Retinal pigment epithelial cell (primary cell): ENCODE measurements around the gene LRRC57.

Experiments used
- DNase-seq: peaks from one replicate; pipeline ENCODE4 v3.0.0-alpha.2; 2010; ENCODE audit warnings: low read depth
- H3K4me3 ChIP-seq: 2 replicates; pipeline ENCODE4 v1.5.1; 2011; ENCODE audit warnings: mild to moderate bottlenecking, low read length, control low read depth, moderate library complexity
- TF ChIP-seq, protein P1 (sequence below): conservative IDR thresholded peaks from 2 replicates; pipeline ENCODE4 v1.5.1; 2011; ENCODE audit warnings: low read depth, low read length, control low read depth, inconsistent platforms

LRRC57 gene

DNA sequence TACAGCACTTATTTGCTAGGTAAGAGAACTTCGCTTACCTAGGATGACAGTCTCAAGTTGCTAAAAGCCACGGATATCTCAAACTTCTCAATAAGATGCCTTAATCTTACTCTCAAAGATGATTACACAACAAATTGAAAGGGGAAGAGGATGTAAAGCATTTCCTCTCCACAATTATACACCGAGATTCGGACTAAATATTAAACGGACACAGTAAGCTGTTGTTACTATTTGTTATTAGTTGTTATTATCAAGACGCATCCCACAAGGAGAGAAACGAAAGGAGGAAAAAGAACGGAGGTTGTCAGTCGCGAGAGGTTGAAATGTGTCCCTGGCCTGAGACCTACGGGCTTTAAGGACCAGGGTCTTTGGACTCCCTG, 58.3 kb downstream of the LRRC57 start:
- H3K4me3 ChIP-seq, result peak overlapping the region; percentile 98
- DNase-seq, result no peak
- TF ChIP-seq, protein P1, sequence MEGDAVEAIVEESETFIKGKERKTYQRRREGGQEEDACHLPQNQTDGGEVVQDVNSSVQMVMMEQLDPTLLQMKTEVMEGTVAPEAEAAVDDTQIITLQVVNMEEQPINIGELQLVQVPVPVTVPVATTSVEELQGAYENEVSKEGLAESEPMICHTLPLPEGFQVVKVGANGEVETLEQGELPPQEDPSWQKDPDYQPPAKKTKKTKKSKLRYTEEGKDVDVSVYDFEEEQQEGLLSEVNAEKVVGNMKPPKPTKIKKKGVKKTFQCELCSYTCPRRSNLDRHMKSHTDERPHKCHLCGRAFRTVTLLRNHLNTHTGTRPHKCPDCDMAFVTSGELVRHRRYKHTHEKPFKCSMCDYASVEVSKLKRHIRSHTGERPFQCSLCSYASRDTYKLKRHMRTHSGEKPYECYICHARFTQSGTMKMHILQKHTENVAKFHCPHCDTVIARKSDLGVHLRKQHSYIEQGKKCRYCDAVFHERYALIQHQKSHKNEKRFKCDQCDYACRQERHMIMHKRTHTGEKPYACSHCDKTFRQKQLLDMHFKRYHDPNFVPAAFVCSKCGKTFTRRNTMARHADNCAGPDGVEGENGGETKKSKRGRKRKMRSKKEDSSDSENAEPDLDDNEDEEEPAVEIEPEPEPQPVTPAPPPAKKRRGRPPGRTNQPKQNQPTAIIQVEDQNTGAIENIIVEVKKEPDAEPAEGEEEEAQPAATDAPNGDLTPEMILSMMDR, result no peak
